DMS153 treated with DMSO at 0.1 percent for 48 hours (cell line): Measurements from ENCODE around the gene PRCC.

Source experiments
- DNase-seq: peaks from one replicate; lab custom pipeline; 2025; ENCODE audit not compliant: unreplicated experiment; lab: John Stamatoyannopoulos, UW

Gene PRCC

GRCh38 chr1:156841295-156841855 lies 74.0 kb downstream of the PRCC start:
- no peak for DNase-seq

GRCh38 chr1:156842618-156843300 lies 75.4 kb downstream of the PRCC start:
- DNase-seq, result no peak

GRCh38 chr1:156844102-156844501 lies 76.8 kb downstream of the PRCC start:
- DNase-seq, result no peak

GRCh38 chr1:156844638-156845037 lies 77.3 kb downstream of the PRCC start:
- no peak for DNase-seq

- no peak for DNase-seq
Observed at GRCh38 chr1:156845055-156845952, 78.0 kb downstream of the PRCC start.

GRCh38 chr1:156845953-156846545 lies 78.7 kb downstream of the PRCC start:
- no peak for DNase-seq

- DNase-seq, result no peak
Observed at GRCh38 chr1:156846643-156847042, 79.3 kb downstream of the PRCC start.

- DNase-seq, result no peak
Observed at GRCh38 chr1:156847591-156848460, 80.5 kb downstream of the PRCC start.

- no peak for DNase-seq
Observed at GRCh38 chr1:156848461-156849150, 81.3 kb downstream of the PRCC start.

- DNase-seq, result no peak
Observed at GRCh38 chr1:156849151-156849496, 81.8 kb downstream of the PRCC start.
